Nephron (organoid): Measurements from ENCODE around the gene TMED1.
"Not testable (repeated sequence)": the region's sequence is repeated elsewhere in the genome, so short reads cannot be mapped to it uniquely, and the experiment has no call there.

ENCODE experiments used
- H3K27ac Mint-ChIP-seq, 3 experiments: 2 replicates each; pipeline ENCODE4 v1.8.0; 2020; ENCODE audit warnings: mixed read lengths in 3 of 3, mild to moderate bottlenecking in 2 of 3, moderate library complexity in 1 of 3
- H3K27me3 Mint-ChIP-seq: 2 replicates; pipeline ENCODE4 v1.8.0; 2021; ENCODE audit warnings: low read depth, mild to moderate bottlenecking, moderate library complexity, mixed read lengths
- H3K36me3 Mint-ChIP-seq: 2 replicates; pipeline ENCODE4 v1.8.0; 2020; ENCODE audit warnings: low read depth, mixed read lengths
- H3K4me1 Mint-ChIP-seq: 2 replicates; pipeline ENCODE4 v1.8.0; 2020; ENCODE audit warnings: mixed read lengths
- H3K4me3 Mint-ChIP-seq, 3 experiments: 2 replicates each; pipeline ENCODE4 v1.8.0; 2020; ENCODE audit warnings: mild to moderate bottlenecking in 3 of 3, mixed read lengths in 3 of 3, moderate library complexity in 2 of 3
- H3K9me3 Mint-ChIP-seq: 2 replicates; pipeline ENCODE4 v1.8.0; 2020; ENCODE audit warnings: mixed read lengths
- CTCF ChIP-seq, 3 experiments: fragments of 200-600 bp; sonication (generic); IDR thresholded peaks; one replicate each; pipeline ENCODE4 v1.5.0; 2021; ENCODE audit warnings: antibody characterized with exemption in 3 of 3; ENCODE audit not compliant: unreplicated experiment in 3 of 3

Gene TMED1

DNA sequence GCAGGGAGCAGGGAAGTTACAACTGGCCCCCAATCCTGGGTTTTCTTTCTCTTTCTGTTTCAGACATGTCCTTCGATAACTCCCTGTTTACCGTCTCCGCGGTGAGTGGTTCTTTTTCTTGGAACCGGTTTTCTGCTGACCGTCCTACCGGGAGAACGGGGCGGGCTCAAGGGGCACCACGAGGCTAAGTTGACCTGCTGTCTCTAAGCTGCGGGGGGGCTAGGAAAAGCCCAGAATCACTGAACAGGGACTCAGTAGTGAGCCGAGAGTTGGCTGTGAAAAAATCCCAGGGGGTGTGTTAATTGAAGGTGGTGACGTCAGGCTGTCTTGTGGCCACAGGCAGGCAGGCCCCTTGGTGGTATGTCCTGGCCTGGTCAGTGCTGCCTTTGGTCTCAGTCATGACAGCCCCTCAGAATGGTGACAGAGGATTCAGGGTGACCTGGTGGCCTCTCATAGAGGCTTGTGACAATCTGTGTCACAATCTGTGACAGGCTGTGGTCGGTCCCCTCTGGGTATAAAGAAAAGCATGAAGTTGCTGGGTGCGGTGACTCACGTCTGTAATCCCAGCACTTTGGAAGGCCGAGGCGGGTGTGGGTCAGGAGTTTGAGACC is 27.2 kb upstream of the TMED1 start:
- Mint-ChIP-seq H3K27me3 (no peaks in the 10 kb centered on the region), H3K36me3 (no peaks in the 10 kb centered on the region), H3K4me1 (peaks cover 13% of the 10 kb centered on the region), H3K27ac (peak overlapping the region; percentile 50 to 93 (median 67)), H3K9me3 (no peaks in the 10 kb centered on the region), H3K4me3 (no peak overlapping the region)
- no peak for TF ChIP-seq CTCF (IDR thresholded peaks at IDR 0.05; ENCODE audit: unreplicated experiment in 3 of 3)

- Mint-ChIP-seq H3K9me3 (no peaks in the 10 kb centered on the region), H3K4me1 (peaks cover 13% of the 10 kb centered on the region), H3K4me3 (no peak overlapping the region), H3K27me3 (no peaks in the 10 kb centered on the region), H3K27ac (peak overlapping the region; percentile 50 to 93 (median 67)), H3K36me3 (no peaks in the 10 kb centered on the region)
- no peak for TF ChIP-seq CTCF (IDR thresholded peaks at IDR 0.05; ENCODE audit: unreplicated experiment in 3 of 3)
Observed at GRCh38 chr19:10862561-10863106, 26.6 kb upstream of the TMED1 start.

- Mint-ChIP-seq H3K4me1 (peaks cover 13% of the 10 kb centered on the region), H3K27ac (peak overlapping the region in 2 of 3 experiments; percentile 45 to 58), H3K27me3 (no peaks in the 10 kb centered on the region), H3K36me3 (no peaks in the 10 kb centered on the region), H3K9me3 (no peaks in the 10 kb centered on the region), H3K4me3 (no peak overlapping the region)
- TF ChIP-seq CTCF (IDR thresholded peaks at IDR 0.05; ENCODE audit: unreplicated experiment in 3 of 3), result peak in 2 of 3 experiments; percentile 20 to 27
Observed at GRCh38 chr19:10861103-10861651, 25.2 kb upstream of the TMED1 start.

DNA sequence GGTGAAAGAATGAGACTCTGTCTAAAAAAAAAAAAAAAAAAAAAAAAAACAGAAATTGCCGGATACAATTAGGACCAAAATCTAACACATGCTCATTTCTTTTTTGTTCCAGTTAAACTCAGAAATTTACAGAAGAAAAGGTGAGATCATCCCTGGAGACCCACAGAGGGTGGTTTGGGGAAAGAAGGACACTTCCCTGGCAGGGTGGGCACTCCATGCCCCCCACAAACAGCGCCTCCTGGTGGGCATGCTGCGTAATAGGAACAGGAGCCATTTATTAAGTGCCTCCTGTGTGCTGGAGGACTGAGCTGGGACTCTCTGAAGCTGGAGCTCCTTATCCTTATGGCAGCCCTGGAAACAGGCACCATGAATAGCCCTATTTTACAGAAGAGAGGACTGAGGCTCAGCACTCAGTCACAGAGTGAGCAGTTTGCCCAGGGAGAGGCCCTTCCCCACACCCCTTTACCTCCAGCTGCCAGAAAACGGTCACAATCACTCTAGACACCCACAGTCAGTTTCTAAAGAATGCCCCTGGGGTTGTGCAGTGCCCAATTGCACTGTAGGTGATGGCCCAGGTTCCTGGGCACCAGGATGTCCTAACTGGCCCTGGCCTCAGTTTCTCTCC is 22.3 kb upstream of the TMED1 start:
- TF ChIP-seq CTCF (IDR thresholded peaks at IDR 0.05; ENCODE audit: unreplicated experiment in 3 of 3), result peak; percentile 48 to 62 (median 59)
- Mint-ChIP-seq H3K9me3 (no peaks in the 10 kb centered on the region), H3K4me1 (peaks cover 6% of the 10 kb centered on the region), H3K27ac (no peak overlapping the region), H3K36me3 (no peaks in the 10 kb centered on the region), H3K4me3 (no peak overlapping the region), H3K27me3 (no peaks in the 10 kb centered on the region)

DNA sequence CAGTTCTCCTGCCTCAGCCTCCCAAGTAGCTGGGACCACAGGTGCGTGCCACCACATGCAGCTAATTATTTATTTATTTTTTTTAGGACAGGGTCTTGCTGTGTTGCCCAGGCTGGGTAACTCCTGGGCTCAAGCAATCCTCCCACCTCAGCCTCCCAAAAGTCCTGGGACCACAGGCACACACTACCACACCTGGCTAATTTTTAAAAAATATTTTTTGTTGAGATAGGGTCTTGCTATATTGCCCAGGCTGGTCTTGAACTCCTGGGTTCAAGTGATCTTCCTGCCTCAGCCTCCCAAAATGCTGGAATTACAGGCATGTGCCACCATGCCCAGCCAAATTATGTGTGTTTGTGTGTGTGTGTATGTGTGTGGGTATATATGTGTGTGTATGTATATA is 20.9 kb upstream of the TMED1 start:
- not testable (repeated sequence) for H3K9me3 Mint-ChIP-seq, H3K4me1 Mint-ChIP-seq, H3K27me3 Mint-ChIP-seq, H3K36me3 Mint-ChIP-seq, H3K27ac Mint-ChIP-seq, H3K4me3 Mint-ChIP-seq

GRCh38 chr19:10855879-10856522 is 20.0 kb upstream of the TMED1 start:
- H3K36me3 Mint-ChIP-seq, result no peaks in the 10 kb centered on the region
- H3K9me3 Mint-ChIP-seq, result no peaks in the 10 kb centered on the region
- TF ChIP-seq CTCF (IDR thresholded peaks at IDR 0.05; ENCODE audit: unreplicated experiment in 3 of 3), result peak; percentile 29 to 36 (median 32)
- H3K27ac Mint-ChIP-seq, result no peak overlapping the region
- no peaks in the 10 kb centered on the region for H3K27me3 Mint-ChIP-seq
- H3K4me1 Mint-ChIP-seq, result no peaks in the 10 kb centered on the region
- H3K4me3 Mint-ChIP-seq, result no peak overlapping the region
